HCT116 (cell line): ENCODE measurements around the gene NUBPL.

Experiments used
- CTCF ChIP-seq, 3 experiments: fragments of 200-600 bp in 1 of 3; sonication (generic) in 1 of 3; IDR thresholded peaks in 2 of 3; conservative IDR thresholded peaks in 1 of 3; 2 replicates each; pipeline ENCODE4 v1.5.1; 2012 to 2017; ENCODE audit warnings: low read depth in 2 of 3, low read length in 2 of 3, antibody characterized with exemption in 1 of 3, borderline replicate concordance in 1 of 3, control low read depth in 1 of 3, mild to moderate bottlenecking in 1 of 3, mixed read lengths in 1 of 3, mixed run types in 1 of 3, moderate library complexity in 1 of 3; ENCODE audit not compliant: insufficient read depth in 1 of 3
- EGR1 ChIP-seq: IDR thresholded peaks from 2 replicates; pipeline ENCODE4 v1.6.1; 2012; ENCODE audit warnings: low read depth
- EZH2 ChIP-seq: fragments of 200-600 bp; sonication (generic); IDR thresholded peaks from 2 replicates; pipeline ENCODE4 v1.6.1; 2017; ENCODE audit warnings: antibody characterized with exemption, mixed run types
- EZH2phosphoT487 ChIP-seq: fragments of 200-600 bp; IDR thresholded peaks from 2 replicates; pipeline ENCODE4 v1.6.1; 2018; ENCODE audit warnings: antibody characterized with exemption, borderline replicate concordance
- POLR2A ChIP-seq: IDR thresholded peaks from 2 replicates; pipeline ENCODE4 v1.7.0; 2011; ENCODE audit warnings: borderline replicate concordance; ENCODE audit not compliant: insufficient read depth, insufficient read length; ENCODE audit errors: extremely low read depth
- POLR2AphosphoS5 ChIP-seq: IDR thresholded peaks from 2 replicates; pipeline ENCODE4 v1.6.1; 2011; ENCODE audit warnings: mild to moderate bottlenecking, low read depth, low read length, moderate library complexity
- RAD21 ChIP-seq: IDR thresholded peaks from 2 replicates; pipeline ENCODE4 v1.6.1; 2012; ENCODE audit warnings: low read depth, mild to moderate bottlenecking
- REST ChIP-seq: IDR thresholded peaks from 2 replicates; pipeline ENCODE4 v1.6.1; 2012; ENCODE audit warnings: low read depth
- SIN3A ChIP-seq: IDR thresholded peaks from 2 replicates; pipeline ENCODE4 v1.6.1; 2012; ENCODE audit warnings: low read depth
- SP1 ChIP-seq: IDR thresholded peaks from 2 replicates; pipeline ENCODE4 v1.6.1; 2012; ENCODE audit warnings: low read depth
- YY1 ChIP-seq: IDR thresholded peaks from 2 replicates; pipeline ENCODE4 v1.6.1; 2011; ENCODE audit warnings: low read length, low read depth, moderate library complexity, mild to moderate bottlenecking; ENCODE audit not compliant: insufficient replicate concordance; ENCODE audit errors: extremely low read depth

GRCh38 chr14:31541702-31542101, 19.5 kb upstream of the NUBPL start:
- TF ChIP-seq CTCF (IDR thresholded peaks at IDR 0.05 in 2 of 3, conservative IDR thresholded peaks at IDR 0.05 in 1 of 3; ENCODE audit: borderline replicate concordance in 1 of 3, insufficient read depth in 1 of 3, low read depth in 2 of 3, low read length in 2 of 3) (no peak), POLR2AphosphoS5 (no peak), EZH2 (no peak), YY1 (no peak), EGR1 (no peak), SP1 (no peak), REST (no peak), POLR2A (no peak), EZH2phosphoT487 (no peak), SIN3A (no peak), RAD21 (no peak)
